ENCODE results near the gene IL24.

- TF ChIP-seq, protein P1, sequence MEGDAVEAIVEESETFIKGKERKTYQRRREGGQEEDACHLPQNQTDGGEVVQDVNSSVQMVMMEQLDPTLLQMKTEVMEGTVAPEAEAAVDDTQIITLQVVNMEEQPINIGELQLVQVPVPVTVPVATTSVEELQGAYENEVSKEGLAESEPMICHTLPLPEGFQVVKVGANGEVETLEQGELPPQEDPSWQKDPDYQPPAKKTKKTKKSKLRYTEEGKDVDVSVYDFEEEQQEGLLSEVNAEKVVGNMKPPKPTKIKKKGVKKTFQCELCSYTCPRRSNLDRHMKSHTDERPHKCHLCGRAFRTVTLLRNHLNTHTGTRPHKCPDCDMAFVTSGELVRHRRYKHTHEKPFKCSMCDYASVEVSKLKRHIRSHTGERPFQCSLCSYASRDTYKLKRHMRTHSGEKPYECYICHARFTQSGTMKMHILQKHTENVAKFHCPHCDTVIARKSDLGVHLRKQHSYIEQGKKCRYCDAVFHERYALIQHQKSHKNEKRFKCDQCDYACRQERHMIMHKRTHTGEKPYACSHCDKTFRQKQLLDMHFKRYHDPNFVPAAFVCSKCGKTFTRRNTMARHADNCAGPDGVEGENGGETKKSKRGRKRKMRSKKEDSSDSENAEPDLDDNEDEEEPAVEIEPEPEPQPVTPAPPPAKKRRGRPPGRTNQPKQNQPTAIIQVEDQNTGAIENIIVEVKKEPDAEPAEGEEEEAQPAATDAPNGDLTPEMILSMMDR (IDR thresholded peaks at IDR 0.05): no peak
- no peak for TF ChIP-seq EZH2 (IDR thresholded peaks at IDR 0.05; ENCODE audit: borderline replicate concordance, insufficient read depth, low read depth, low read length, poor library complexity, severe bottlenecking)
Measured at GRCh38 chr1:206898915-206899431, 1.7 kb downstream of the IL24 start.
